Heart left ventricle (tissue), 13 donors: ENCODE results near the gene SPDYE4.

Experiments
- POLR2A ChIP-seq, 2 donors: fragments of 450-650 bp; IDR thresholded peaks; one replicate each; pipeline ENCODE4 v1.6.1; 2017; ENCODE audit warnings: antibody characterized with exemption in 2 of 2, mild to moderate bottlenecking in 2 of 2, moderate library complexity in 2 of 2
- TF ChIP-seq, protein P1 (sequence below), 12 donors: fragments of 200-600 bp; sonication (generic) in 4 of 12; IDR thresholded peaks; one replicate each; pipeline versions ENCODE4 v1.5.0 to v1.8.0; 2018 to 2022; ENCODE audit warnings: antibody characterized with exemption in 12 of 12, mild to moderate bottlenecking in 5 of 12
- donor health status: ischemic (EF 13 %, LVEDD 7.1; RV severe dilation, severe dysfunction).
- donor health status: DM: no; HTN: yes; CAD: no.
- donor health status: DM: no; HTN: no; CAD: no.
- donor health status: ischemic (EF 25% LVEDD 6.9; RV normal size, moderate dysfunction).
- donor health status: ischemic (EF 25% LVEDD 5.7; RV mildly dilated, moderate dysfunction).
- donor health status: ischemic (EF 35%, LVEDD 5.7; RV mildly dilated, moderate dysfunction).
- donor health status: nonischemic (EF 11% LVEDD 7.7; RV severe dilation, severe dysfunction).
- donor health status: DM: yes; HTN: yes; CAD: no.
- donor health status: PGD.
- donor health status: ischemic (EF 29% LVEDD 5.4; RV normal size, mild dysfunction).
- donor health status: nonischemic (EF 23%, LVEDD 6.1; RV moderate dilation, normal function).

- TF ChIP-seq, protein P1, sequence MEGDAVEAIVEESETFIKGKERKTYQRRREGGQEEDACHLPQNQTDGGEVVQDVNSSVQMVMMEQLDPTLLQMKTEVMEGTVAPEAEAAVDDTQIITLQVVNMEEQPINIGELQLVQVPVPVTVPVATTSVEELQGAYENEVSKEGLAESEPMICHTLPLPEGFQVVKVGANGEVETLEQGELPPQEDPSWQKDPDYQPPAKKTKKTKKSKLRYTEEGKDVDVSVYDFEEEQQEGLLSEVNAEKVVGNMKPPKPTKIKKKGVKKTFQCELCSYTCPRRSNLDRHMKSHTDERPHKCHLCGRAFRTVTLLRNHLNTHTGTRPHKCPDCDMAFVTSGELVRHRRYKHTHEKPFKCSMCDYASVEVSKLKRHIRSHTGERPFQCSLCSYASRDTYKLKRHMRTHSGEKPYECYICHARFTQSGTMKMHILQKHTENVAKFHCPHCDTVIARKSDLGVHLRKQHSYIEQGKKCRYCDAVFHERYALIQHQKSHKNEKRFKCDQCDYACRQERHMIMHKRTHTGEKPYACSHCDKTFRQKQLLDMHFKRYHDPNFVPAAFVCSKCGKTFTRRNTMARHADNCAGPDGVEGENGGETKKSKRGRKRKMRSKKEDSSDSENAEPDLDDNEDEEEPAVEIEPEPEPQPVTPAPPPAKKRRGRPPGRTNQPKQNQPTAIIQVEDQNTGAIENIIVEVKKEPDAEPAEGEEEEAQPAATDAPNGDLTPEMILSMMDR (IDR thresholded peaks at IDR 0.05), result no peak
- no peak for TF ChIP-seq POLR2A (IDR thresholded peaks at IDR 0.05)
Measured at GRCh38 chr17:8740486-8740885, 17.9 kb downstream of the SPDYE4 start.
